HEK293 (cell line): ENCODE results near the gene VSTM5.

Source experiments
- CTCF ChIA-PET: fragments of 350-600 bp; formaldehyde crosslinking; extraction: SDS; loops from one replicate; lab custom pipeline; 2021; ENCODE audit warnings: antibody characterized with exemption; lab: Yijun Ruan, JAX
- POLR2A ChIA-PET: fragments of 300-600 bp; formaldehyde crosslinking; extraction: SDS; loops from one replicate; lab custom pipeline; 2020; ENCODE audit warnings: antibody characterized with exemption, inconsistent platforms; lab: Yijun Ruan, JAX
- H3K27ac ChIP-seq: fragments of 200-500 bp; sonication (Bioruptor generic); 2 replicates; pipeline ENCODE4 v1.5.1; 2014; ENCODE audit warnings: low read depth, low read length, control low read depth, inconsistent platforms; ENCODE audit errors: extremely low read depth
- H3K36me3 ChIP-seq, 2 experiments: fragments of 200-500 bp in 1 of 2; sonication (Bioruptor generic) in 1 of 2; 1 replicate in 1 of 2; 2 replicates in 1 of 2; pipeline ENCODE4 v1.5.1; 2014 to 2017; ENCODE audit warnings: inconsistent platforms in 2 of 2, low read length in 2 of 2; ENCODE audit not compliant: control insufficient read depth in 2 of 2, insufficient read depth in 1 of 2
- H3K4me1 ChIP-seq: fragments of 200-500 bp; sonication (Bioruptor generic); 2 replicates; pipeline ENCODE4 v1.5.1; 2014; ENCODE audit warnings: mild to moderate bottlenecking, low read length, inconsistent platforms; ENCODE audit not compliant: control insufficient read depth, insufficient read depth
- H3K4me3 ChIP-seq: 2 replicates; pipeline ENCODE4 v1.5.1; 2011; ENCODE audit warnings: low read depth, mild to moderate bottlenecking, control low read depth, low read length, moderate library complexity
- H3K9me3 ChIP-seq: fragments of 200-500 bp; sonication (Bioruptor generic); 2 replicates; pipeline ENCODE4 v1.5.1; 2014; ENCODE audit warnings: low read depth, low read length, inconsistent platforms; ENCODE audit not compliant: control insufficient read depth, insufficient read depth
- KLF7 ChIP-seq: fragments of 450-650 bp; formaldehyde crosslinking; IDR thresholded peaks from 2 replicates; pipeline ENCODE4 v1.5.1; 2016; ENCODE audit warnings: missing biosample characterization, missing genetic modification characterization, borderline replicate concordance
- KLF8 ChIP-seq: fragments of 450-650 bp; formaldehyde crosslinking; IDR thresholded peaks from 2 replicates; pipeline ENCODE4 v1.5.1; 2016; ENCODE audit warnings: missing biosample characterization, missing genetic modification characterization
- ZBTB21 ChIP-seq: fragments of 450-650 bp; formaldehyde crosslinking; IDR thresholded peaks from 2 replicates; pipeline ENCODE4 v1.5.1; 2017; ENCODE audit warnings: missing biosample characterization, missing genetic modification characterization
- ZBTB48 ChIP-seq: fragments of 450-650 bp; formaldehyde crosslinking; IDR thresholded peaks from 2 replicates; pipeline ENCODE4 v1.5.1; 2016; ENCODE audit warnings: missing biosample characterization, missing genetic modification characterization
- ZBTB7A ChIP-seq: fragments of 450-650 bp; formaldehyde crosslinking; IDR thresholded peaks from 2 replicates; pipeline ENCODE4 v1.5.1; 2016; ENCODE audit warnings: low read depth, missing biosample characterization, missing genetic modification characterization
- ZFP37 ChIP-seq: fragments of 450-650 bp; formaldehyde crosslinking; IDR thresholded peaks from 2 replicates; pipeline ENCODE4 v1.5.1; 2016; ENCODE audit warnings: missing biosample characterization, missing genetic modification characterization
- ZNF10 ChIP-seq: fragments of 450-650 bp; formaldehyde crosslinking; IDR thresholded peaks from 2 replicates; pipeline ENCODE4 v1.5.1; 2017; ENCODE audit warnings: missing biosample characterization, missing genetic modification characterization
- ZNF112 ChIP-seq: fragments of 450-650 bp; formaldehyde crosslinking; IDR thresholded peaks from 2 replicates; pipeline ENCODE4 v1.5.0; 2017; ENCODE audit warnings: missing biosample characterization, missing genetic modification characterization
- ZNF148 ChIP-seq: fragments of 450-650 bp; formaldehyde crosslinking; IDR thresholded peaks from 2 replicates; pipeline ENCODE4 v1.5.0; 2017; ENCODE audit warnings: missing biosample characterization, missing genetic modification characterization, borderline replicate concordance
- ZNF155 ChIP-seq: fragments of 450-650 bp; formaldehyde crosslinking; IDR thresholded peaks from 2 replicates; pipeline ENCODE4 v1.5.1; 2016; ENCODE audit warnings: missing biosample characterization, missing genetic modification characterization
- ZNF175 ChIP-seq: fragments of 450-650 bp; formaldehyde crosslinking; IDR thresholded peaks from 2 replicates; pipeline ENCODE4 v1.5.1; 2016; ENCODE audit warnings: missing biosample characterization, missing genetic modification characterization
- ZNF239 ChIP-seq: fragments of 450-650 bp; formaldehyde crosslinking; IDR thresholded peaks from 2 replicates; pipeline ENCODE4 v1.5.1; 2016; ENCODE audit warnings: missing biosample characterization, missing genetic modification characterization
- ZNF24 ChIP-seq: fragments of 450-650 bp; formaldehyde crosslinking; IDR thresholded peaks from 2 replicates; pipeline ENCODE4 v1.5.1; 2016; ENCODE audit warnings: missing biosample characterization, missing genetic modification characterization
- ZNF280D ChIP-seq: fragments of 450-650 bp; formaldehyde crosslinking; IDR thresholded peaks from 2 replicates; pipeline ENCODE4 v1.5.1; 2016; ENCODE audit warnings: missing biosample characterization, missing genetic modification characterization
- ZNF292 ChIP-seq: fragments of 450-650 bp; formaldehyde crosslinking; IDR thresholded peaks from 2 replicates; pipeline ENCODE4 v1.5.1; 2016; ENCODE audit warnings: low read depth, missing biosample characterization, missing genetic modification characterization, borderline replicate concordance
- ZNF341 ChIP-seq: fragments of 450-650 bp; formaldehyde crosslinking; IDR thresholded peaks from 2 replicates; pipeline ENCODE4; 2016; ENCODE audit warnings: low read depth, missing biosample characterization, missing genetic modification characterization
- ZNF350 ChIP-seq: fragments of 450-650 bp; formaldehyde crosslinking; IDR thresholded peaks from 2 replicates; pipeline ENCODE4 v1.5.0; 2017; ENCODE audit warnings: missing biosample characterization, mild to moderate bottlenecking, missing genetic modification characterization
- ZNF354C ChIP-seq: fragments of 450-650 bp; formaldehyde crosslinking; IDR thresholded peaks from 2 replicates; pipeline ENCODE4 v1.5.1; 2016; ENCODE audit warnings: missing biosample characterization, missing genetic modification characterization, low read depth, borderline replicate concordance
- ZNF510 ChIP-seq: fragments of 450-650 bp; formaldehyde crosslinking; IDR thresholded peaks from 2 replicates; pipeline ENCODE4 v1.5.1; 2018; ENCODE audit warnings: mild to moderate bottlenecking, missing genetic modification characterization, missing biosample characterization; ENCODE audit not compliant: insufficient replicate concordance
- ZNF521 ChIP-seq: fragments of 450-650 bp; formaldehyde crosslinking; IDR thresholded peaks from 2 replicates; pipeline ENCODE4 v1.5.1; 2017; ENCODE audit warnings: missing biosample characterization, mild to moderate bottlenecking, missing genetic modification characterization
- ZNF529 ChIP-seq: fragments of 450-650 bp; formaldehyde crosslinking; IDR thresholded peaks from 2 replicates; pipeline ENCODE4 v1.5.1; 2017; ENCODE audit warnings: missing genetic modification characterization, missing biosample characterization; ENCODE audit not compliant: insufficient replicate concordance
- ZNF544 ChIP-seq: fragments of 450-650 bp; formaldehyde crosslinking; IDR thresholded peaks from 2 replicates; pipeline ENCODE4 v1.5.0; 2017; ENCODE audit warnings: missing biosample characterization, missing genetic modification characterization
- ZNF571 ChIP-seq: fragments of 450-650 bp; formaldehyde crosslinking; IDR thresholded peaks from 2 replicates; pipeline ENCODE4 v1.5.0; 2017; ENCODE audit warnings: missing biosample characterization, missing genetic modification characterization
- ZNF600 ChIP-seq: fragments of 450-650 bp; formaldehyde crosslinking; IDR thresholded peaks from 2 replicates; pipeline ENCODE4 v1.5.1; 2016; ENCODE audit warnings: missing biosample characterization, missing genetic modification characterization
- ZNF626 ChIP-seq: fragments of 450-650 bp; sonication (Bioruptor Pico); formaldehyde crosslinking; IDR thresholded peaks from 2 replicates; pipeline ENCODE4 v1.5.1; 2018; ENCODE audit warnings: missing biosample characterization, missing genetic modification characterization, inconsistent platforms
- ZNF777 ChIP-seq: fragments of 450-650 bp; formaldehyde crosslinking; IDR thresholded peaks from 2 replicates; pipeline ENCODE4 v1.5.1; 2017; ENCODE audit warnings: missing biosample characterization, missing genetic modification characterization, borderline replicate concordance
- ZNF843 ChIP-seq: fragments of 450-650 bp; formaldehyde crosslinking; IDR thresholded peaks from 2 replicates; pipeline ENCODE4 v1.5.1; 2016; ENCODE audit warnings: missing biosample characterization, missing genetic modification characterization
- TF ChIP-seq, protein P1 (sequence below): fragments of 450-650 bp; formaldehyde crosslinking; IDR thresholded peaks from 2 replicates; pipeline ENCODE4; 2016; ENCODE audit warnings: missing biosample characterization, missing genetic modification characterization
- TF ChIP-seq, protein P2 (sequence below): fragments of 450-650 bp; formaldehyde crosslinking; IDR thresholded peaks from 2 replicates; pipeline ENCODE4 v1.5.1; 2016; ENCODE audit warnings: missing biosample characterization, missing genetic modification characterization

The VSTM5 gene

DNA sequence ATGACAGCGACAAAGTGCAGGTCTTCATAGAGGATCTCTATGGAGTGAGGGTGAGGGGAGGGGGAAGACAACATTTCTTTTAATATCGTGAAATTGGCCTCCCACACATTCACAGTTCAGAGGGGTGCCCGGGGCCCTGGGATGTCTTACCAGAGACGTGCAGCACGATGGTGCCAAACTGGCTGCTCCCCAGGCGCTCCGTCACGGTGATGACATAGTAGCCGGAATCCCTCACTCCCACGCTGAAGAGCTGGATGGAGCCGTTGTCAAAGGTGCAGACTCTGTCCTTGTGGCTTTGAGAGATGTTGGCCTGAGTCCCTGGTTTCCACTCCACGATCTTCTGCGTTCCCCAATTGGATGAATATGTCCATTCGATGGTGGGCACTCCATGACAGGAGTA is 29.6 kb downstream of the VSTM5 start (continued):
- TF ChIP-seq KLF7 (no peak), ZNF148 (tag by site-specific recombination) (no peak), ZBTB7A (no peak), ZNF155 (tag by site-specific recombination) (no peak), ZNF600 (tag by site-specific recombination) (no peak), ZNF280D (tag by site-specific recombination) (no peak), ZNF777 (tag by site-specific recombination) (no peak), ZNF24 (tag by site-specific recombination) (no peak), ZNF239 (no peak), ZFP37 (tag by site-specific recombination) (no peak), ZNF354C (tag by site-specific recombination) (no peak)
- TF ChIP-seq, all 188 proteins: peak for 0

- Histone ChIP-seq H3K27ac (no peak overlapping the region), H3K4me1 (no peaks in the 10 kb centered on the region), H3K36me3 (peaks cover 0 to 22% of the 10 kb centered on the region in 2 experiments; a peak in 1 of 3 replicates), H3K4me3 (no peak overlapping the region), H3K9me3 (no peaks in the 10 kb centered on the region)
- ChIA-PET CTCF (interaction anchor here (1.1 kb wide), 1 partner anchor 76 kb away, joined by 5 read pairs; no protein-coding TSS in a partner anchor), POLR2A (no interaction called here)
- no peak for TF ChIP-seq ZNF155 (tag by site-specific recombination)
- TF ChIP-seq KLF8 (tag by site-specific recombination), result no peak
- no peak for TF ChIP-seq ZNF112
- no peak for TF ChIP-seq ZNF544 (tag by site-specific recombination)
- no peak for TF ChIP-seq ZBTB21 (tag by site-specific recombination)
- no peak for TF ChIP-seq ZBTB48 (tag by site-specific recombination)
- no peak for TF ChIP-seq ZNF571 (tag by site-specific recombination)
- no peak for TF ChIP-seq ZNF341
- TF ChIP-seq, protein P1, sequence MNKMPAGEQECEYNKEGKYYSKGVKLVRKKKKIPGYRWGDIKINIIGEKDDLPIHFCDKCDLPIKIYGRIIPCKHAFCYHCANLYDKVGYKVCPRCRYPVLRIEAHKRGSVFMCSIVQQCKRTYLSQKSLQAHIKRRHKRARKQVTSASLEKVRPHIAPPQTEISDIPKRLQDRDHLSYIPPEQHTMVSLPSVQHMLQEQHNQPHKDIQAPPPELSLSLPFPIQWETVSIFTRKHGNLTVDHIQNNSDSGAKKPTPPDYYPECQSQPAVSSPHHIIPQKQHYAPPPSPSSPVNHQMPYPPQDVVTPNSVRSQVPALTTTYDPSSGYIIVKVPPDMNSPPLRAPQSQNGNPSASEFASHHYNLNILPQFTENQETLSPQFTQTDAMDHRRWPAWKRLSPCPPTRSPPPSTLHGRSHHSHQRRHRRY, result no peak
- TF ChIP-seq ZNF350 (tag by site-specific recombination), result no peak
- TF ChIP-seq ZNF521 (tag by site-specific recombination), result no peak
- no peak for TF ChIP-seq ZNF510 (tag by site-specific recombination)
- no peak for TF ChIP-seq ZNF10
- TF ChIP-seq, protein P2, sequence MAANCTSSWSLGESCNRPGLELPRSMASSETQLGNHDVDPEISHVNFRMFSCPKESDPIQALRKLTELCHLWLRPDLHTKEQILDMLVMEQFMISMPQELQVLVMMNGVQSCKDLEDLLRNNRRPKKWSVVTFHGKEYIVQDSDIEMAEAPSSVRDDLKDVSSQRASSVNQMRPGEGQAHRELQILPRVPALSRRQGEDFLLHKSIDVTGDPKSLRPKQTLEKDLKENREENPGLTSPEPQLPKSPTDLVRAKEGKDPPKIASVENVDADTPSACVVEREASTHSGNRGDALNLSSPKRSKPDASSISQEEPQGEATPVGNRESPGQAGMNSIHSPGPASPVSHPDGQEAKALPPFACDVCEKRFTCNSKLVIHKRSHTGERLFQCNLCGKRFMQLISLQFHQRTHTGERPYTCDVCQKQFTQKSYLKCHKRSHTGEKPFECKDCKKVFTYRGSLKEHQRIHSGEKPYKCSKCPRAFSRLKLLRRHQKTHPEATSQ (tag by site-specific recombination), result no peak
- TF ChIP-seq ZNF529, result no peak
- TF ChIP-seq ZNF843 (tag by site-specific recombination), result no peak
- no peak for TF ChIP-seq ZNF626 (tag by site-specific recombination)
- TF ChIP-seq ZNF175 (tag by site-specific recombination), result no peak
- no peak for TF ChIP-seq ZNF292 (tag by site-specific recombination)
These were observed 30.3 kb downstream of the VSTM5 start for GRCh38 chr11:93819966-93820695.
